Trophoblast cell (in vitro differentiated cells and primary cell): ENCODE measurements around the gene PRICKLE1.

Source experiments
- DNase-seq, 2 donors: peaks; one replicate each; pipeline ENCODE4 v3.0.0-alpha.2; 2016
- H2AFZ ChIP-seq: 2 replicates; pipeline ENCODE4 v1.6.1; 2013; ENCODE audit warnings: low read length, moderate library complexity, mild to moderate bottlenecking; ENCODE audit not compliant: insufficient read depth, poor library complexity
- H2AK5ac ChIP-seq: 2 replicates; pipeline ENCODE4 v1.6.1; 2013; ENCODE audit warnings: mild to moderate bottlenecking, low read length
- H2BK120ac ChIP-seq: 2 replicates; pipeline ENCODE4 v1.6.1; 2013; ENCODE audit warnings: low read length, mild to moderate bottlenecking, moderate library complexity; ENCODE audit not compliant: insufficient read depth, poor library complexity
- H2BK12ac ChIP-seq: 2 replicates; pipeline ENCODE4 v1.6.1; 2013; ENCODE audit warnings: mild to moderate bottlenecking, low read length, moderate library complexity
- H2BK5ac ChIP-seq: 2 replicates; pipeline ENCODE4 v1.6.1; 2013; ENCODE audit warnings: low read length, low read depth, moderate library complexity, mild to moderate bottlenecking; ENCODE audit not compliant: poor library complexity
- H3K14ac ChIP-seq: 2 replicates; pipeline ENCODE4 v1.6.1; 2013; ENCODE audit warnings: mild to moderate bottlenecking, low read length
- H3K18ac ChIP-seq: 2 replicates; pipeline ENCODE4 v1.6.1; 2013; ENCODE audit warnings: mild to moderate bottlenecking, low read length
- H3K23ac ChIP-seq: 2 replicates; pipeline ENCODE4 v1.6.1; 2013; ENCODE audit warnings: low read length
- H3K27ac ChIP-seq: 2 replicates; pipeline ENCODE4 v1.5.1; 2013; ENCODE audit warnings: low read depth, mild to moderate bottlenecking, inconsistent platforms, low read length, moderate library complexity
- H3K27me3 ChIP-seq: 2 replicates; pipeline ENCODE4 v1.6.1; 2013; ENCODE audit warnings: inconsistent platforms, mild to moderate bottlenecking, low read length, moderate library complexity; ENCODE audit not compliant: insufficient read depth
- H3K36me3 ChIP-seq, 2 experiments: 1 replicate in 1 of 2; 2 replicates in 1 of 2; pipeline ENCODE4 v1.6.1; 2013; ENCODE audit warnings: low read length in 2 of 2, mild to moderate bottlenecking in 2 of 2, moderate library complexity in 1 of 2; ENCODE audit not compliant: insufficient read depth in 2 of 2, control insufficient read depth in 1 of 2
- H3K4ac ChIP-seq: 2 replicates; pipeline ENCODE4 v1.6.1; 2013; ENCODE audit warnings: low read depth, mild to moderate bottlenecking, low read length, moderate library complexity
- H3K4me1 ChIP-seq, 2 experiments: 1 replicate in 1 of 2; 2 replicates in 1 of 2; pipeline ENCODE4 v1.6.1; 2013; ENCODE audit warnings: low read length in 2 of 2, mild to moderate bottlenecking in 2 of 2, moderate library complexity in 1 of 2; ENCODE audit not compliant: insufficient read depth in 2 of 2, control insufficient read depth in 1 of 2
- H3K4me2 ChIP-seq: 2 replicates; pipeline ENCODE4 v1.6.1; 2013; ENCODE audit warnings: inconsistent platforms, mild to moderate bottlenecking, low read length, moderate library complexity
- H3K4me3 ChIP-seq: 2 replicates; pipeline ENCODE4 v1.5.1; 2013; ENCODE audit warnings: mild to moderate bottlenecking, low read depth, low read length, inconsistent platforms
- H3K79me1 ChIP-seq: one replicate; pipeline ENCODE4 v1.6.1; 2013; ENCODE audit warnings: low read length
- H3K79me2 ChIP-seq: 2 replicates; pipeline ENCODE4 v1.6.1; 2013; ENCODE audit warnings: low read length, mild to moderate bottlenecking; ENCODE audit not compliant: control insufficient read depth, insufficient read depth, poor library complexity
- H3K9ac ChIP-seq: 2 replicates; pipeline ENCODE4 v1.6.1; 2013; ENCODE audit warnings: mild to moderate bottlenecking, low read length
- H3K9me3 ChIP-seq: 2 replicates; pipeline ENCODE4 v1.6.1; 2013; ENCODE audit warnings: low read depth, mild to moderate bottlenecking, control low read depth, inconsistent platforms, low read length; ENCODE audit not compliant: insufficient read depth
- H4K12ac ChIP-seq: 2 replicates; pipeline ENCODE4 v1.6.1; 2013; ENCODE audit warnings: low read depth, mild to moderate bottlenecking, low read length, moderate library complexity
- H4K8ac ChIP-seq: 2 replicates; pipeline ENCODE4 v1.6.1; 2013; ENCODE audit warnings: low read depth, mild to moderate bottlenecking, low read length, moderate library complexity
- H4K91ac ChIP-seq: one replicate; pipeline ENCODE4 v1.6.1; 2013; ENCODE audit warnings: low read depth, mild to moderate bottlenecking, low read length, moderate library complexity
- WGBS: extraction: QIAGEN DNeasy Blood & Tissue Kit; methylation state at CpG from one replicate; pipeline ENCODE4 v1.1.7; 2013; ENCODE audit warnings: missing lambda C conversion rate; ENCODE audit not compliant: insufficient read length, insufficient coverage; ENCODE audit errors: extremely low coverage; 5-methylcytosine and 5-hydroxymethylcytosine counted together

The PRICKLE1 gene

GRCh38 chr12:42590330-42590934 is 886 bp upstream of the PRICKLE1 start:
- H2AFZ ChIP-seq: peak overlapping the region; percentile 61
- peak overlapping the region; percentile 8 for H3K14ac ChIP-seq
- no peak overlapping the region for H3K23ac ChIP-seq
- no peak for DNase-seq
- H3K27me3 ChIP-seq: peaks cover 7% of the 10 kb centered on the region
- H4K8ac ChIP-seq: peak overlapping the region; percentile 47
- H2BK12ac ChIP-seq: peak overlapping the region; percentile 69
- peak overlapping the region; percentile 9 for H4K12ac ChIP-seq
- H2AK5ac ChIP-seq: no peak overlapping the region
- H3K9ac ChIP-seq: no peak overlapping the region
- H3K27ac ChIP-seq: no peak overlapping the region
- peak overlapping the region; percentile 75 for H2BK120ac ChIP-seq
- no peaks in the 10 kb centered on the region for H3K9me3 ChIP-seq
- H3K4ac ChIP-seq: no peak overlapping the region
- H4K91ac ChIP-seq: peak overlapping the region; percentile 64
- H2BK5ac ChIP-seq: peak overlapping the region; percentile 1
- peaks cover 3 to 5% of the 10 kb centered on the region in 2 experiments for H3K4me1 ChIP-seq
- H3K79me2 ChIP-seq: peaks cover 8% of the 10 kb centered on the region
- H3K4me3 ChIP-seq: peak overlapping the region; percentile 47
- H3K79me1 ChIP-seq: peaks cover 13% of the 10 kb centered on the region
- WGBS: no CpG with 5 or more reads among the region's 25 CpGs
- peak overlapping the region; percentile 91 for H3K4me2 ChIP-seq
- H3K18ac ChIP-seq: peak overlapping the region; percentile 60
- H3K36me3 ChIP-seq: no peaks in the 10 kb centered on the region

GRCh38 chr12:42588524-42589464 is 752 bp downstream of the PRICKLE1 start:
- H3K36me3 ChIP-seq: no peaks in the 10 kb centered on the region
- peak overlapping the region; percentile 34 for H4K8ac ChIP-seq
- peak overlapping the region; percentile 29 for H3K4ac ChIP-seq
- no CpG with 5 or more reads among the region's 52 CpGs for WGBS
- H3K79me1 ChIP-seq: peaks cover 13% of the 10 kb centered on the region
- peak overlapping the region; percentile 38 for H3K14ac ChIP-seq
- H4K91ac ChIP-seq: peak overlapping the region; percentile 80
- peaks cover 3 to 5% of the 10 kb centered on the region in 2 experiments for H3K4me1 ChIP-seq
- H3K27ac ChIP-seq: no peak overlapping the region
- H2AK5ac ChIP-seq: no peak overlapping the region
- H3K23ac ChIP-seq: no peak overlapping the region
- H2BK5ac ChIP-seq: no peak overlapping the region
- H3K4me3 ChIP-seq: peak overlapping the region; percentile 87
- peaks cover 8% of the 10 kb centered on the region for H3K79me2 ChIP-seq
- peak overlapping the region; percentile 86 for H3K18ac ChIP-seq
- H2BK12ac ChIP-seq: peak overlapping the region; percentile 41
- DNase-seq: peak; percentile 37 to 54
- H2AFZ ChIP-seq: peak overlapping the region; percentile 89
- H3K9me3 ChIP-seq: no peaks in the 10 kb centered on the region
- H2BK120ac ChIP-seq: peak overlapping the region; percentile 76
- peak overlapping the region; percentile 91 for H3K4me2 ChIP-seq
- peak overlapping the region; percentile 2 for H4K12ac ChIP-seq
- H3K27me3 ChIP-seq: peaks cover 7% of the 10 kb centered on the region
- H3K9ac ChIP-seq: peak overlapping the region; percentile 81

- Histone ChIP-seq H3K79me2 (peaks cover 8% of the 10 kb centered on the region), H4K12ac (no peak overlapping the region), H3K9me3 (no peaks in the 10 kb centered on the region), H2BK120ac (no peak overlapping the region), H3K4me3 (no peak overlapping the region), H3K14ac (no peak overlapping the region), H2AK5ac (no peak overlapping the region), H3K4ac (no peak overlapping the region), H4K91ac (no peak overlapping the region), H2AFZ (no peak overlapping the region), H3K23ac (no peak overlapping the region), H3K27me3 (peaks cover 7% of the 10 kb centered on the region), H3K18ac (no peak overlapping the region), H2BK12ac (no peak overlapping the region), H3K79me1 (peaks cover 13% of the 10 kb centered on the region), H3K9ac (peak overlapping the region; percentile 36), H2BK5ac (no peak overlapping the region), H3K27ac (no peak overlapping the region), H3K36me3 (no peaks in the 10 kb centered on the region), H3K4me1 (peaks cover 3 to 5% of the 10 kb centered on the region in 2 experiments), H3K4me2 (peak overlapping the region; percentile 91), H4K8ac (no peak overlapping the region)
- no CpG with 5 or more reads among the region's 7 CpGs for WGBS
- no peak for DNase-seq
Measured at GRCh38 chr12:42587601-42588523, 1.7 kb downstream of the PRICKLE1 start.

- no peak overlapping the region for H3K4ac ChIP-seq
- no peak overlapping the region for H3K9ac ChIP-seq
- peaks cover 8% of the 10 kb centered on the region for H3K79me2 ChIP-seq
- no peak overlapping the region for H3K4me2 ChIP-seq
- H3K79me1 ChIP-seq: peaks cover 13% of the 10 kb centered on the region
- no peak overlapping the region for H2BK5ac ChIP-seq
- H3K36me3 ChIP-seq: no peaks in the 10 kb centered on the region
- peaks cover 3 to 5% of the 10 kb centered on the region in 2 experiments for H3K4me1 ChIP-seq
- no peak overlapping the region for H3K18ac ChIP-seq
- no peak overlapping the region for H2BK12ac ChIP-seq
- no peak overlapping the region for H3K14ac ChIP-seq
- peaks cover 7% of the 10 kb centered on the region for H3K27me3 ChIP-seq
- no peaks in the 10 kb centered on the region for H3K9me3 ChIP-seq
- WGBS: no CpG with 5 or more reads among the region's 1 CpG
- H2AFZ ChIP-seq: no peak overlapping the region
- H3K4me3 ChIP-seq: no peak overlapping the region
- H4K12ac ChIP-seq: no peak overlapping the region
- no peak overlapping the region for H3K23ac ChIP-seq
- H3K27ac ChIP-seq: no peak overlapping the region
- no peak overlapping the region for H4K8ac ChIP-seq
- H4K91ac ChIP-seq: no peak overlapping the region
- H2BK120ac ChIP-seq: no peak overlapping the region
- DNase-seq: no peak
- H2AK5ac ChIP-seq: no peak overlapping the region
Measured at GRCh38 chr12:42586268-42586667, 3.3 kb downstream of the PRICKLE1 start.
